PFSK-1 (cell line): Measurements from ENCODE around the gene FBXW11.

Experiments used
- FOXP2 ChIP-seq: optimal IDR thresholded peaks from 2 replicates; pipeline ENCODE3; 2011; ENCODE audit warnings: borderline replicate concordance, control low read depth, inconsistent platforms; ENCODE audit not compliant: insufficient read depth; ENCODE audit errors: extremely low read length, extremely low read depth
- POLR2AphosphoS5 ChIP-seq: IDR thresholded peaks from 2 replicates; pipeline ENCODE4 v1.6.1; 2012; ENCODE audit warnings: low read depth, mild to moderate bottlenecking, control low read depth, low read length, moderate library complexity
- REST ChIP-seq, 2 experiments: IDR thresholded peaks; 2 replicates each; pipeline versions ENCODE4 v1.6.1 to v1.8.0; 2011 to 2012; ENCODE audit warnings: low read depth in 2 of 2, low read length in 2 of 2, control low read depth in 1 of 2, inconsistent platforms in 1 of 2, mild to moderate bottlenecking in 1 of 2, moderate library complexity in 1 of 2; ENCODE audit not compliant: insufficient read depth in 1 of 2
- SIN3A ChIP-seq: IDR thresholded peaks from 2 replicates; pipeline ENCODE4 v1.6.1; 2012; ENCODE audit warnings: mild to moderate bottlenecking, low read length, moderate library complexity, borderline replicate concordance; ENCODE audit not compliant: insufficient read depth
- TAF1 ChIP-seq: IDR thresholded peaks from 2 replicates; pipeline ENCODE4 v1.6.1; 2012; ENCODE audit warnings: low read length, control low read depth, borderline replicate concordance; ENCODE audit not compliant: insufficient read depth

FBXW11 gene

DNA sequence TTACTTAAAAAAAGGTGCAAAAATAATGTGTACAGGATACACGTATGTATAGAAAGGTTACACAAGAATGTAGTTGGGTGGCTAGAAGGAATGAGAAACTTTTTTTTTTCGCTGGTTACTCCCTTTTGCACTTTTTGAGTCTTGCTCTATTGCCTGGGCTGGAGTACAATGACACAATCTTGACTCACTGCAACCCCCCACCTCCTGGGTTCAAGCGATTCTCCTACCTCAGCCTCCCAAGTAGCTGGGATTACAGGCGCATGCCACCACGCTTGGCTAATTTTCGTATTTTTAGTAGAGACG lies 15.8 kb downstream of the FBXW11 start:
- TF ChIP-seq SIN3A (no peak), POLR2AphosphoS5 (no peak)

- no peak for TF ChIP-seq SIN3A
- TF ChIP-seq POLR2AphosphoS5, result no peak
- TF ChIP-seq REST (IDR thresholded peaks at IDR 0.05; ENCODE audit: insufficient read depth in 1 of 2, low read depth in 2 of 2, low read length in 2 of 2), result no peak
- TF ChIP-seq TAF1, result no peak
- TF ChIP-seq FOXP2, result no peak
These were observed 16.3 kb downstream of the FBXW11 start for GRCh38 chr5:171989946-171990712.

- TF ChIP-seq POLR2AphosphoS5, result no peak
- no peak for TF ChIP-seq FOXP2
- TF ChIP-seq TAF1, result no peak
- no peak for TF ChIP-seq SIN3A
- no peak for TF ChIP-seq REST (IDR thresholded peaks at IDR 0.05; ENCODE audit: insufficient read depth in 1 of 2, low read depth in 2 of 2, low read length in 2 of 2)
These were observed 17.2 kb downstream of the FBXW11 start for GRCh38 chr5:171989276-171989675.

- TF ChIP-seq FOXP2, result no peak
- no peak for TF ChIP-seq REST (IDR thresholded peaks at IDR 0.05; ENCODE audit: insufficient read depth in 1 of 2, low read depth in 2 of 2, low read length in 2 of 2)
- no peak for TF ChIP-seq SIN3A
- no peak for TF ChIP-seq POLR2AphosphoS5
- no peak for TF ChIP-seq TAF1
These were observed 19.7 kb downstream of the FBXW11 start for GRCh38 chr5:171986772-171987171.

DNA sequence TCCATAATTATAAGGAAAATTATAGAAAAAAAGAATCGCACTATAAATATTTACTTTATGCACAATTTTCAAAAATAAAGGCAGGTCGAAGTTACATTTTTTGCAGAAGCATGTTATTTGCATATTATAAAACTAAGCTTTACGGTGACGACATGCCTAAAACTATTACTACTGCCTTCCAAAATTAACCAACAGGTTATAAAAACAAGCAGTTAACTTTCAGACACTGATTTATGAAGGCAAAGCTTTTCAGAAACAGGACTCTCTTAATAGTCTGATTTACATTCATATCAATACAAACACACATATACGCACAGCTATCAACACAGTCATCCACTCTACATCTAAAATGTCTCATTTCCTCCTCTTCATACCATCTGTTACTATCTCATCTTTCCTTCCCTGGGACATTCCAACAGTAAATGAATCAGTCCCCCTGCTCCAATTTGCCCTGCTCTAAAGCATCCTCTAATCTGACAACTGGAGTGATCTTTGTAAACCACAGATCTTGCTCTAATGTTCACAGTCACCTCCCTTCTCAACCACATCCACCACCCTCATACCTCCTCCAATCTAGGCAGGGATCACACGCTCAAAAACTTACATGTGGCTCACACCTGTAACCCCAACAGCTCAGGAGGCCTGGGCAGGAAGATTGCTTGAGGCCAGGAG lies 21.6 kb downstream of the FBXW11 start:
- TF ChIP-seq REST (IDR thresholded peaks at IDR 0.05; ENCODE audit: insufficient read depth in 1 of 2, low read depth in 2 of 2, low read length in 2 of 2), result no peak
- no peak for TF ChIP-seq POLR2AphosphoS5
- TF ChIP-seq TAF1, result no peak
- TF ChIP-seq FOXP2, result no peak
- no peak for TF ChIP-seq SIN3A
